ENCODE measurements around the gene C7.

DNA sequence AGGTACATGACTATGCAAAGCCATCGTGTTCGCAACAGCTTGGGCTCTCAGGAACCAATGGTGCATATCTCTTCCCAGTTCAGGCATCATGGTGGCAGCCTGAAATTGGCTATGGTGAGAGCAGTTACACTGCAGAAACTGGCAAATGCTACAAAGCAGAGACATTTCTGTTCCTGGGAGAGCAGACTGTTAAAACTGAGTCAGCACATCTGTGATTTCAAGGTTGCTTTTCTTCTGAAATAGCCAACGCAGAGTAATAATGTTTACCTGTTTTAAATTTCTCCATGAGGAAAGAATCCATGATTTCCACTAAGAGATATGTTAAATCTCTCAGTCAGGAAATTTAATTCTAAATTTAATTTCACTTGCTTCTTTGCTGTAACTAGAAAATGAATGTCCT is 47.8 kb downstream of the C7 start:
- TF ChIP-seq, protein P1, sequence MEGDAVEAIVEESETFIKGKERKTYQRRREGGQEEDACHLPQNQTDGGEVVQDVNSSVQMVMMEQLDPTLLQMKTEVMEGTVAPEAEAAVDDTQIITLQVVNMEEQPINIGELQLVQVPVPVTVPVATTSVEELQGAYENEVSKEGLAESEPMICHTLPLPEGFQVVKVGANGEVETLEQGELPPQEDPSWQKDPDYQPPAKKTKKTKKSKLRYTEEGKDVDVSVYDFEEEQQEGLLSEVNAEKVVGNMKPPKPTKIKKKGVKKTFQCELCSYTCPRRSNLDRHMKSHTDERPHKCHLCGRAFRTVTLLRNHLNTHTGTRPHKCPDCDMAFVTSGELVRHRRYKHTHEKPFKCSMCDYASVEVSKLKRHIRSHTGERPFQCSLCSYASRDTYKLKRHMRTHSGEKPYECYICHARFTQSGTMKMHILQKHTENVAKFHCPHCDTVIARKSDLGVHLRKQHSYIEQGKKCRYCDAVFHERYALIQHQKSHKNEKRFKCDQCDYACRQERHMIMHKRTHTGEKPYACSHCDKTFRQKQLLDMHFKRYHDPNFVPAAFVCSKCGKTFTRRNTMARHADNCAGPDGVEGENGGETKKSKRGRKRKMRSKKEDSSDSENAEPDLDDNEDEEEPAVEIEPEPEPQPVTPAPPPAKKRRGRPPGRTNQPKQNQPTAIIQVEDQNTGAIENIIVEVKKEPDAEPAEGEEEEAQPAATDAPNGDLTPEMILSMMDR (conservative IDR thresholded peaks at IDR 0.05; ENCODE audit: low read depth in 2 of 2), result no peak
- no peak for TF ChIP-seq CREB1 (CRISPR knock-in tag; IDR thresholded peaks at IDR 0.05; ENCODE audit: low read depth)
- TF ChIP-seq STAT1 (IDR thresholded peaks at IDR 0.05; ENCODE audit: unreplicated experiment), result no peak
- no peak for TF ChIP-seq POLR2AphosphoS5 (IDR thresholded peaks at IDR 0.05; ENCODE audit: low read depth)
- no peak for TF ChIP-seq EZH2 (IDR thresholded peaks at IDR 0.05; ENCODE audit: low read depth, unreplicated experiment)
- TF ChIP-seq, protein P2, sequence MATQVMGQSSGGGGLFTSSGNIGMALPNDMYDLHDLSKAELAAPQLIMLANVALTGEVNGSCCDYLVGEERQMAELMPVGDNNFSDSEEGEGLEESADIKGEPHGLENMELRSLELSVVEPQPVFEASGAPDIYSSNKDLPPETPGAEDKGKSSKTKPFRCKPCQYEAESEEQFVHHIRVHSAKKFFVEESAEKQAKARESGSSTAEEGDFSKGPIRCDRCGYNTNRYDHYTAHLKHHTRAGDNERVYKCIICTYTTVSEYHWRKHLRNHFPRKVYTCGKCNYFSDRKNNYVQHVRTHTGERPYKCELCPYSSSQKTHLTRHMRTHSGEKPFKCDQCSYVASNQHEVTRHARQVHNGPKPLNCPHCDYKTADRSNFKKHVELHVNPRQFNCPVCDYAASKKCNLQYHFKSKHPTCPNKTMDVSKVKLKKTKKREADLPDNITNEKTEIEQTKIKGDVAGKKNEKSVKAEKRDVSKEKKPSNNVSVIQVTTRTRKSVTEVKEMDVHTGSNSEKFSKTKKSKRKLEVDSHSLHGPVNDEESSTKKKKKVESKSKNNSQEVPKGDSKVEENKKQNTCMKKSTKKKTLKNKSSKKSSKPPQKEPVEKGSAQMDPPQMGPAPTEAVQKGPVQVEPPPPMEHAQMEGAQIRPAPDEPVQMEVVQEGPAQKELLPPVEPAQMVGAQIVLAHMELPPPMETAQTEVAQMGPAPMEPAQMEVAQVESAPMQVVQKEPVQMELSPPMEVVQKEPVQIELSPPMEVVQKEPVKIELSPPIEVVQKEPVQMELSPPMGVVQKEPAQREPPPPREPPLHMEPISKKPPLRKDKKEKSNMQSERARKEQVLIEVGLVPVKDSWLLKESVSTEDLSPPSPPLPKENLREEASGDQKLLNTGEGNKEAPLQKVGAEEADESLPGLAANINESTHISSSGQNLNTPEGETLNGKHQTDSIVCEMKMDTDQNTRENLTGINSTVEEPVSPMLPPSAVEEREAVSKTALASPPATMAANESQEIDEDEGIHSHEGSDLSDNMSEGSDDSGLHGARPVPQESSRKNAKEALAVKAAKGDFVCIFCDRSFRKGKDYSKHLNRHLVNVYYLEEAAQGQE (IDR thresholded peaks at IDR 0.05; ENCODE audit: unreplicated experiment), result no peak
- TF ChIP-seq NANOG (IDR thresholded peaks at IDR 0.05; ENCODE audit: borderline replicate concordance), result no peak
- no peak for TF ChIP-seq EZH2phosphoT487 (IDR thresholded peaks at IDR 0.05; ENCODE audit: unreplicated experiment)
- no peak for TF ChIP-seq JUNB (IDR thresholded peaks at IDR 0.05; ENCODE audit: unreplicated experiment)
- TF ChIP-seq, protein P3, sequence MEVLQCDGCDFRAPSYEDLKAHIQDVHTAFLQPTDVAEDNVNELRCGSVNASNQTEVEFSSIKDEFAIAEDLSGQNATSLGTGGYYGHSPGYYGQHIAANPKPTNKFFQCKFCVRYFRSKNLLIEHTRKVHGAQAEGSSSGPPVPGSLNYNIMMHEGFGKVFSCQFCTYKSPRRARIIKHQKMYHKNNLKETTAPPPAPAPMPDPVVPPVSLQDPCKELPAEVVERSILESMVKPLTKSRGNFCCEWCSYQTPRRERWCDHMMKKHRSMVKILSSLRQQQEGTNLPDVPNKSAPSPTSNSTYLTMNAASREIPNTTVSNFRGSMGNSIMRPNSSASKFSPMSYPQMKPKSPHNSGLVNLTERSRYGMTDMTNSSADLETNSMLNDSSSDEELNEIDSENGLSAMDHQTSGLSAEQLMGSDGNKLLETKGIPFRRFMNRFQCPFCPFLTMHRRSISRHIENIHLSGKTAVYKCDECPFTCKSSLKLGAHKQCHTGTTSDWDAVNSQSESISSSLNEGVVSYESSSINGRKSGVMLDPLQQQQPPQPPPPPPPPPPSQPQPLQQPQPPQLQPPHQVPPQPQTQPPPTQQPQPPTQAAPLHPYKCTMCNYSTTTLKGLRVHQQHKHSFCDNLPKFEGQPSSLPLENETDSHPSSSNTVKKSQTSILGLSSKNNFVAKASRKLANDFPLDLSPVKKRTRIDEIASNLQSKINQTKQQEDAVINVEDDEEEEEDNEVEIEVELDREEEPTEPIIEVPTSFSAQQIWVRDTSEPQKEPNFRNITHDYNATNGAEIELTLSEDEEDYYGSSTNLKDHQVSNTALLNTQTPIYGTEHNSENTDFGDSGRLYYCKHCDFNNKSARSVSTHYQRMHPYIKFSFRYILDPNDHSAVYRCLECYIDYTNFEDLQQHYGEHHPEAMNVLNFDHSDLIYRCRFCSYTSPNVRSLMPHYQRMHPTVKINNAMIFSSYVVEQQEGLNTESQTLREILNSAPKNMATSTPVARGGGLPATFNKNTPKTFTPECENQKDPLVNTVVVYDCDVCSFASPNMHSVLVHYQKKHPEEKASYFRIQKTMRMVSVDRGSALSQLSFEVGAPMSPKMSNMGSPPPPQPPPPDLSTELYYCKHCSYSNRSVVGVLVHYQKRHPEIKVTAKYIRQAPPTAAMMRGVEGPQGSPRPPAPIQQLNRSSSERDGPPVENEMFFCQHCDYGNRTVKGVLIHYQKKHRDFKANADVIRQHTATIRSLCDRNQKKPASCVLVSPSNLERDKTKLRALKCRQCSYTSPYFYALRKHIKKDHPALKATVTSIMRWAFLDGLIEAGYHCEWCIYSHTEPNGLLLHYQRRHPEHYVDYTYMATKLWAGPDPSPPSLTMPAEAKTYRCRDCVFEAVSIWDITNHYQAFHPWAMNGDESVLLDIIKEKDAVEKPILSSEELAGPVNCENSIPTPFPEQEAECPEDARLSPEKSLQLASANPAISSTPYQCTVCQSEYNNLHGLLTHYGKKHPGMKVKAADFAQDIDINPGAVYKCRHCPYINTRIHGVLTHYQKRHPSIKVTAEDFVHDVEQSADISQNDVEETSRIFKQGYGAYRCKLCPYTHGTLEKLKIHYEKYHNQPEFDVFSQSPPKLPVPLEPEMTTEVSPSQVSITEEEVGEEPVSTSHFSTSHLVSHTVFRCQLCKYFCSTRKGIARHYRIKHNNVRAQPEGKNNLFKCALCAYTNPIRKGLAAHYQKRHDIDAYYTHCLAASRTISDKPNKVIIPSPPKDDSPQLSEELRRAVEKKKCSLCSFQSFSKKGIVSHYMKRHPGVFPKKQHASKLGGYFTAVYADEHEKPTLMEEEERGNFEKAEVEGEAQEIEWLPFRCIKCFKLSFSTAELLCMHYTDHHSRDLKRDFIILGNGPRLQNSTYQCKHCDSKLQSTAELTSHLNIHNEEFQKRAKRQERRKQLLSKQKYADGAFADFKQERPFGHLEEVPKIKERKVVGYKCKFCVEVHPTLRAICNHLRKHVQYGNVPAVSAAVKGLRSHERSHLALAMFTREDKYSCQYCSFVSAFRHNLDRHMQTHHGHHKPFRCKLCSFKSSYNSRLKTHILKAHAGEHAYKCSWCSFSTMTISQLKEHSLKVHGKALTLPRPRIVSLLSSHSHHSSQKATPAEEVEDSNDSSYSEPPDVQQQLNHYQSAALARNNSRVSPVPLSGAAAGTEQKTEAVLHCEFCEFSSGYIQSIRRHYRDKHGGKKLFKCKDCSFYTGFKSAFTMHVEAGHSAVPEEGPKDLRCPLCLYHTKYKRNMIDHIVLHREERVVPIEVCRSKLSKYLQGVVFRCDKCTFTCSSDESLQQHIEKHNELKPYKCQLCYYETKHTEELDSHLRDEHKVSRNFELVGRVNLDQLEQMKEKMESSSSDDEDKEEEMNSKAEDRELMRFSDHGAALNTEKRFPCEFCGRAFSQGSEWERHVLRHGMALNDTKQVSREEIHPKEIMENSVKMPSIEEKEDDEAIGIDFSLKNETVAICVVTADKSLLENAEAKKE (CRISPR knock-in tag; IDR thresholded peaks at IDR 0.05), result no peak
- TF ChIP-seq, protein P4, sequence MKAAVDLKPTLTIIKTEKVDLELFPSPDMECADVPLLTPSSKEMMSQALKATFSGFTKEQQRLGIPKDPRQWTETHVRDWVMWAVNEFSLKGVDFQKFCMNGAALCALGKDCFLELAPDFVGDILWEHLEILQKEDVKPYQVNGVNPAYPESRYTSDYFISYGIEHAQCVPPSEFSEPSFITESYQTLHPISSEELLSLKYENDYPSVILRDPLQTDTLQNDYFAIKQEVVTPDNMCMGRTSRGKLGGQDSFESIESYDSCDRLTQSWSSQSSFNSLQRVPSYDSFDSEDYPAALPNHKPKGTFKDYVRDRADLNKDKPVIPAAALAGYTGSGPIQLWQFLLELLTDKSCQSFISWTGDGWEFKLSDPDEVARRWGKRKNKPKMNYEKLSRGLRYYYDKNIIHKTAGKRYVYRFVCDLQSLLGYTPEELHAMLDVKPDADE (IDR thresholded peaks at IDR 0.05), result no peak
- TF ChIP-seq ZNF114 (CRISPR knock-in tag; IDR thresholded peaks at IDR 0.05), result no peak

Measured in GM23338 (cell line).